Fibroblast of skin of abdomen (primary cell): ENCODE measurements around the gene RASSF7.
A peak's percentile ranks its signal among the peaks of the same experiment; 100 is the strongest.

Source experiments
- DNase-seq: peaks from one replicate; pipeline ENCODE4 v3.0.0-alpha.2; 2013

RASSF7 gene

GRCh38 chr11:610146-610801 is 49.5 kb downstream of the RASSF7 start:
- DNase-seq, result no peak

- DNase-seq, result no peak
Measured at GRCh38 chr11:611001-611996, 50.5 kb downstream of the RASSF7 start.

- DNase-seq, result no peak
Measured at GRCh38 chr11:612201-612960, 51.6 kb downstream of the RASSF7 start.

- no peak for DNase-seq
Measured at GRCh38 chr11:612961-613300, 52.2 kb downstream of the RASSF7 start.

GRCh38 chr11:613369-613968 is 52.7 kb downstream of the RASSF7 start:
- DNase-seq, result peak; percentile 47
